Measurements from ENCODE around the gene ABAT. TPM values are rescaled to one million over a fixed set of nuclear protein-coding genes. Genes with fewer than 3 reads are reported as not detected.
"Not testable (repeated sequence)": the region's sequence is repeated elsewhere in the genome, so short reads cannot be mapped to it uniquely, and the experiment has no call there.

Gene ABAT
- polyA plus RNA-seq, 2 of the 4 experiments (the other 2 are of a cell fraction), result 0.68 to 1.2 TPM

GRCh38 chr16:8647721-8648318, 26.6 kb upstream of the ABAT start:
- ATAC-seq (no peak), DNase-seq (ENCODE audit: low read depth in 1 of 2, low spot score in 1 of 2) (no peak), FAIRE-seq (no peak)
- Histone ChIP-seq H3K27ac (no peak overlapping the region), H3K4me2 (no peak overlapping the region), H3K4me1 (no peaks in the 10 kb centered on the region), H3K9me3 (no peaks in the 10 kb centered on the region), H3K4me3 (no peak overlapping the region)
- POLR2A ChIA-PET, result no interaction called here
- CTCF ChIA-PET, result interaction anchor here (2.0 kb wide), 1 partner anchor 22 kb away, joined by 5 read pairs; no protein-coding TSS in a partner anchor
- TF ChIP-seq ZFP36 (IDR thresholded peaks at IDR 0.05; ENCODE audit: borderline replicate concordance, partially characterized antibody), result peak; percentile 46
- no peak for TF ChIP-seq MAX (IDR thresholded peaks at IDR 0.05)
- no peak for TF ChIP-seq KDM1A (IDR thresholded peaks at IDR 0.05; ENCODE audit: low read depth)
- no peak for TF ChIP-seq PBX3 (IDR thresholded peaks at IDR 0.05)
- no peak for TF ChIP-seq E2F6 (IDR thresholded peaks at IDR 0.05; ENCODE audit: borderline replicate concordance, low read depth)
- no peak for TF ChIP-seq FOXS1 (CRISPR knock-in tag; IDR thresholded peaks at IDR 0.05)
- WGBS (ENCODE audit: missing lambda C conversion rate), result 73% methylated on average over 9 of the region's 9 CpGs

GRCh38 chr16:8648877-8649276, 25.5 kb upstream of the ABAT start:
- Histone ChIP-seq H3K27ac (no peak overlapping the region), H3K9me3 (no peaks in the 10 kb centered on the region), H3K4me3 (no peak overlapping the region), H3K4me1 (no peaks in the 10 kb centered on the region), H3K4me2 (no peak overlapping the region)
- no peak for ATAC-seq
- ChIA-PET POLR2A (no interaction called here), CTCF (interaction anchor here (0.8 to 2.0 kb wide), 5 partner anchors 11 to 1158 kb away, joined by 3 to 7 read pairs (median 3); no protein-coding TSS in a partner anchor)
- TF ChIP-seq KDM5A (IDR thresholded peaks at IDR 0.05) (no peak), EHMT2 (IDR thresholded peaks at IDR 0.05; ENCODE audit: low read depth) (no peak), ZFP36 (IDR thresholded peaks at IDR 0.05; ENCODE audit: borderline replicate concordance, partially characterized antibody) (no peak), SREBF2 (IDR thresholded peaks at IDR 0.05) (no peak), EP300 (IDR thresholded peaks at IDR 0.05) (no peak), CEBPB (IDR thresholded peaks at IDR 0.05) (no peak), RNF2 (IDR thresholded peaks at IDR 0.05; ENCODE audit: borderline replicate concordance, low read depth) (no peak)
- WGBS (ENCODE audit: missing lambda C conversion rate), result 95% methylated on average over 4 of the region's 4 CpGs
- no peak for DNase-seq (ENCODE audit: low read depth in 1 of 2, low spot score in 1 of 2)
- no peak for FAIRE-seq

GRCh38 chr16:8649829-8650554, 24.4 kb upstream of the ABAT start:
- Histone ChIP-seq H3K4me1 (no peaks in the 10 kb centered on the region), H3K4me3 (no peak overlapping the region), H3K27ac (no peak overlapping the region), H3K4me2 (no peak overlapping the region), H3K9me3 (no peaks in the 10 kb centered on the region)
- 80% methylated on average over 8 of the region's 8 CpGs for WGBS (ENCODE audit: missing lambda C conversion rate)
- ChIA-PET POLR2A (interaction anchor here (0.6 kb wide), 1 partner anchor 93 kb away, joined by 4 read pairs; no protein-coding TSS in a partner anchor), CTCF (interaction anchor here (1.2 to 2.0 kb wide), 3 partner anchors 10 to 24 kb away, joined by 3 to 7 read pairs (median 5); no protein-coding TSS in a partner anchor)
- DNase-seq (ENCODE audit: low read depth in 1 of 2, low spot score in 1 of 2) (no peak), FAIRE-seq (no peak), ATAC-seq (no peak)
- TF ChIP-seq RARB (CRISPR knock-in tag; IDR thresholded peaks at IDR 0.05), result no peak
- no peak for TF ChIP-seq ZC3H11A (IDR thresholded peaks at IDR 0.05)
- no peak for TF ChIP-seq KDM1A (IDR thresholded peaks at IDR 0.05; ENCODE audit: low read depth)
- no peak for TF ChIP-seq ZNF302 (CRISPR knock-in tag; IDR thresholded peaks at IDR 0.05)
- no peak for TF ChIP-seq EP300 (IDR thresholded peaks at IDR 0.05)

GRCh38 chr16:8651958-8652357, 22.5 kb upstream of the ABAT start:
- POLR2A ChIA-PET, FAIRE-seq: not testable (repeated sequence)

More at GRCh38 chr16:8651958-8652357, 22.5 kb upstream of the ABAT start:
- ATAC-seq, result peak; percentile 78 to 87; a peak in 5 of 6 replicates
- 78% methylated on average over 6 of the region's 7 CpGs for WGBS (ENCODE audit: missing lambda C conversion rate)
- CTCF ChIA-PET, result interaction anchor here (0.7 to 1.8 kb wide), 9 partner anchors 9 to 1967 kb away, joined by 3 to 24 read pairs (median 3); no protein-coding TSS in a partner anchor
- H3K4me1 ChIP-seq, H3K4me3 ChIP-seq, H3K9me3 ChIP-seq, H3K27ac ChIP-seq, H3K4me2 ChIP-seq: not testable (repeated sequence)
- DNase-seq (ENCODE audit: low read depth in 1 of 2, low spot score in 1 of 2), result peak; percentile 29 to 59
- peak in 1 of 2 experiments; percentile 30; a peak in 2 of 5 replicates for TF ChIP-seq RAD21 (conservative IDR thresholded peaks at IDR 0.05 in 1 of 2, IDR thresholded peaks at IDR 0.05 in 1 of 2)
- TF ChIP-seq CTCF (IDR thresholded peaks at IDR 0.05), result 0 out of 3 replicates have a peak, but pooled peaks have one; percentile 9
